ENCODE data around the gene MRO.

Gene MRO

GRCh38 chr18:50812834-50813233 is 7.0 kb downstream of the MRO start:
- H3K36me3 ChIP-seq (ENCODE audit: insufficient read depth, low read length) = no peaks in the 10 kb centered on the region
- 90% methylated on average over 2 of the region's 2 CpGs for WGBS
- H3K27ac ChIP-seq (ENCODE audit: low read depth, low read length) = no peak overlapping the region
- no peak overlapping the region for H3K4me3 ChIP-seq (ENCODE audit: low read length)
- peaks cover 14% of the 10 kb centered on the region for H3K4me1 ChIP-seq (ENCODE audit: insufficient read depth, low read length)
- no peaks in the 10 kb centered on the region for H3K27me3 ChIP-seq (ENCODE audit: insufficient read depth, low read length)
- no peak overlapping the region for H3K9ac ChIP-seq (ENCODE audit: low read depth, low read length)
- H3K9me3 ChIP-seq (ENCODE audit: insufficient read depth, low read depth, low read length) = 0 out of 2 replicates have a peak, but pooled peaks cover 4% of the 10 kb centered on the region

- Histone ChIP-seq H3K4me1 (ENCODE audit: insufficient read depth, low read length) (no peaks in the 10 kb centered on the region; the same call in 1 of the 2 replicates), H3K9ac (ENCODE audit: low read depth, low read length) (no peak overlapping the region), H3K27ac (ENCODE audit: low read depth, low read length) (no peak overlapping the region), H3K27me3 (ENCODE audit: insufficient read depth, low read length) (no peaks in the 10 kb centered on the region), H3K9me3 (ENCODE audit: insufficient read depth, low read depth, low read length) (0 out of 2 replicates have a peak, but pooled peaks cover 3% of the 10 kb centered on the region), H3K36me3 (ENCODE audit: insufficient read depth, low read length) (no peaks in the 10 kb centered on the region), H3K4me3 (ENCODE audit: low read length) (no peak overlapping the region)
- WGBS = 87% methylated on average over 2 of the region's 2 CpGs
Observed at GRCh38 chr18:50807176-50807575, 12.6 kb downstream of the MRO start.

GRCh38 chr18:50806208-50806616 is 13.6 kb downstream of the MRO start:
- no peak overlapping the region for H3K9ac ChIP-seq (ENCODE audit: low read depth, low read length)
- no peak overlapping the region for H3K27ac ChIP-seq (ENCODE audit: low read depth, low read length)
- peaks cover 3% of the 10 kb centered on the region; the same call in 1 of the 2 replicates for H3K4me1 ChIP-seq (ENCODE audit: insufficient read depth, low read length)
- no peaks in the 10 kb centered on the region for H3K36me3 ChIP-seq (ENCODE audit: insufficient read depth, low read length)
- H3K27me3 ChIP-seq (ENCODE audit: insufficient read depth, low read length) = no peaks in the 10 kb centered on the region
- H3K4me3 ChIP-seq (ENCODE audit: low read length) = no peak overlapping the region
- no peaks in the 10 kb centered on the region for H3K9me3 ChIP-seq (ENCODE audit: insufficient read depth, low read depth, low read length)
- 78% methylated on average over 14 of the region's 15 CpGs for WGBS

- Histone ChIP-seq H3K4me3 (ENCODE audit: low read length) (no peak overlapping the region), H3K9me3 (ENCODE audit: insufficient read depth, low read depth, low read length) (no peaks in the 10 kb centered on the region), H3K27ac (ENCODE audit: low read depth, low read length) (no peak overlapping the region), H3K9ac (ENCODE audit: low read depth, low read length) (no peak overlapping the region), H3K27me3 (ENCODE audit: insufficient read depth, low read length) (no peaks in the 10 kb centered on the region), H3K36me3 (ENCODE audit: insufficient read depth, low read length) (no peaks in the 10 kb centered on the region), H3K4me1 (ENCODE audit: insufficient read depth, low read length) (peaks cover 5% of the 10 kb centered on the region; the same call in 1 of the 2 replicates)
- WGBS = 83% methylated on average over 2 of the region's 5 CpGs
Observed at GRCh38 chr18:50805732-50806131, 14.1 kb downstream of the MRO start.

- no peaks in the 10 kb centered on the region for H3K27me3 ChIP-seq (ENCODE audit: insufficient read depth, low read length)
- no peak overlapping the region for H3K27ac ChIP-seq (ENCODE audit: low read depth, low read length)
- H3K4me3 ChIP-seq (ENCODE audit: low read length) = no peak overlapping the region
- H3K36me3 ChIP-seq (ENCODE audit: insufficient read depth, low read length) = no peaks in the 10 kb centered on the region
- WGBS = 91% methylated on average over 11 of the region's 11 CpGs
- peaks cover 5% of the 10 kb centered on the region; the same call in 1 of the 2 replicates for H3K4me1 ChIP-seq (ENCODE audit: insufficient read depth, low read length)
- no peaks in the 10 kb centered on the region for H3K9me3 ChIP-seq (ENCODE audit: insufficient read depth, low read depth, low read length)
- no peak overlapping the region for H3K9ac ChIP-seq (ENCODE audit: low read depth, low read length)
Observed at GRCh38 chr18:50803592-50803991, 16.2 kb downstream of the MRO start.

GRCh38 chr18:50802141-50802540 is 17.7 kb downstream of the MRO start:
- Histone ChIP-seq H3K27me3 (ENCODE audit: insufficient read depth, low read length) (no peaks in the 10 kb centered on the region), H3K27ac (ENCODE audit: low read depth, low read length) (no peak overlapping the region), H3K4me3 (ENCODE audit: low read length) (no peak overlapping the region), H3K9ac (ENCODE audit: low read depth, low read length) (no peak overlapping the region), H3K36me3 (ENCODE audit: insufficient read depth, low read length) (no peaks in the 10 kb centered on the region), H3K9me3 (ENCODE audit: insufficient read depth, low read depth, low read length) (no peaks in the 10 kb centered on the region), H3K4me1 (ENCODE audit: insufficient read depth, low read length) (peaks cover 5% of the 10 kb centered on the region; the same call in 1 of the 2 replicates)
- WGBS = 65% methylated on average over 3 of the region's 3 CpGs

- WGBS = 89% methylated on average over 7 of the region's 7 CpGs
- Histone ChIP-seq H3K9me3 (ENCODE audit: insufficient read depth, low read depth, low read length) (no peaks in the 10 kb centered on the region), H3K4me3 (ENCODE audit: low read length) (no peak overlapping the region), H3K9ac (ENCODE audit: low read depth, low read length) (no peak overlapping the region), H3K36me3 (ENCODE audit: insufficient read depth, low read length) (no peaks in the 10 kb centered on the region), H3K4me1 (ENCODE audit: insufficient read depth, low read length) (0 out of 2 replicates have a peak, but pooled peaks cover 5% of the 10 kb centered on the region), H3K27ac (ENCODE audit: low read depth, low read length) (no peak overlapping the region), H3K27me3 (ENCODE audit: insufficient read depth, low read length) (no peaks in the 10 kb centered on the region)
Observed at GRCh38 chr18:50797142-50797541, 22.7 kb downstream of the MRO start.

GRCh38 chr18:50796495-50796894 is 23.3 kb downstream of the MRO start:
- H3K27ac ChIP-seq (ENCODE audit: low read depth, low read length) = no peak overlapping the region

GRCh38 chr18:50793641-50794565 is 25.9 kb downstream of the MRO start:
- Histone ChIP-seq H3K9ac (ENCODE audit: low read depth, low read length) (no peak overlapping the region), H3K4me1 (ENCODE audit: insufficient read depth, low read length) (no peaks in the 10 kb centered on the region), H3K36me3 (ENCODE audit: insufficient read depth, low read length) (no peaks in the 10 kb centered on the region), H3K4me3 (ENCODE audit: low read length) (no peak overlapping the region), H3K27ac (ENCODE audit: low read depth, low read length) (no peak overlapping the region), H3K9me3 (ENCODE audit: insufficient read depth, low read depth, low read length) (no peaks in the 10 kb centered on the region), H3K27me3 (ENCODE audit: insufficient read depth, low read length) (no peaks in the 10 kb centered on the region)
- WGBS = 92% methylated on average over 10 of the region's 10 CpGs

More at GRCh38 chr18:50796495-50796894, 23.3 kb downstream of the MRO start:
- WGBS = 91% methylated on average over 2 of the region's 2 CpGs
- Histone ChIP-seq H3K27me3 (ENCODE audit: insufficient read depth, low read length) (no peaks in the 10 kb centered on the region), H3K9me3 (ENCODE audit: insufficient read depth, low read depth, low read length) (no peaks in the 10 kb centered on the region), H3K9ac (ENCODE audit: low read depth, low read length) (no peak overlapping the region), H3K4me1 (ENCODE audit: insufficient read depth, low read length) (0 out of 2 replicates have a peak, but pooled peaks cover 4% of the 10 kb centered on the region), H3K36me3 (ENCODE audit: insufficient read depth, low read length) (no peaks in the 10 kb centered on the region), H3K4me3 (ENCODE audit: low read length) (no peak overlapping the region)

- H3K4me3 ChIP-seq (ENCODE audit: low read length) = no peak overlapping the region
- H3K4me1 ChIP-seq (ENCODE audit: insufficient read depth, low read length) = 0 out of 2 replicates have a peak, but pooled peaks cover 7% of the 10 kb centered on the region
- no peak overlapping the region for H3K27ac ChIP-seq (ENCODE audit: low read depth, low read length)
- no peaks in the 10 kb centered on the region for H3K27me3 ChIP-seq (ENCODE audit: insufficient read depth, low read length)
- H3K9me3 ChIP-seq (ENCODE audit: insufficient read depth, low read depth, low read length) = no peaks in the 10 kb centered on the region
- H3K9ac ChIP-seq (ENCODE audit: low read depth, low read length) = no peak overlapping the region
- WGBS = 97% methylated on average over 5 of the region's 5 CpGs
- H3K36me3 ChIP-seq (ENCODE audit: insufficient read depth, low read length) = no peaks in the 10 kb centered on the region
Observed at GRCh38 chr18:50792885-50793284, 26.9 kb downstream of the MRO start.

- 100% methylated on average over 3 of the region's 4 CpGs for WGBS
- H3K27ac ChIP-seq (ENCODE audit: low read depth, low read length) = no peak overlapping the region
- no peak overlapping the region for H3K4me3 ChIP-seq (ENCODE audit: low read length)
- no peaks in the 10 kb centered on the region for H3K36me3 ChIP-seq (ENCODE audit: insufficient read depth, low read length)
- H3K4me1 ChIP-seq (ENCODE audit: insufficient read depth, low read length) = 0 out of 2 replicates have a peak, but pooled peaks cover 7% of the 10 kb centered on the region
- H3K9me3 ChIP-seq (ENCODE audit: insufficient read depth, low read depth, low read length) = no peaks in the 10 kb centered on the region
- H3K9ac ChIP-seq (ENCODE audit: low read depth, low read length) = no peak overlapping the region
- no peaks in the 10 kb centered on the region for H3K27me3 ChIP-seq (ENCODE audit: insufficient read depth, low read length)
Observed at GRCh38 chr18:50791599-50792438, 28.0 kb downstream of the MRO start.
